Breast epithelium (tissue), 4 donors: ENCODE measurements around the gene PCDHB6. TPM values are rescaled to one million over a fixed set of nuclear protein-coding genes. Genes with fewer than 3 reads are reported as not detected.
"Not testable (repeated sequence)": the region's sequence is repeated elsewhere in the genome, so short reads cannot be mapped to it uniquely, and the experiment has no call there.

Source experiments
- DNase-seq, 2 donors: peaks; one replicate each; pipeline ENCODE4 v3.0.0-alpha.2; 2019; ENCODE audit warnings: low spot score in 2 of 2
- H3K27ac ChIP-seq, 2 donors: fragments of 200-600 bp; sonication (generic) in 1 of 2; one replicate each; pipeline ENCODE4 v1.5.1; 2016 to 2019; ENCODE audit warnings: mild to moderate bottlenecking in 1 of 2
- H3K27me3 ChIP-seq, 2 donors: fragments of 200-600 bp; sonication (generic) in 1 of 2; one replicate each; pipeline versions ENCODE4 v1.5.1 to v1.6.0; 2017 to 2019; ENCODE audit warnings: control low read depth in 1 of 2, mild to moderate bottlenecking in 1 of 2
- H3K36me3 ChIP-seq: fragments of 200-600 bp; one replicate; pipeline ENCODE4 v1.5.1; 2019
- H3K4me1 ChIP-seq, 2 donors: fragments of 200-600 bp; sonication (generic); one replicate each; pipeline ENCODE4 v1.5.1; 2016 to 2019; ENCODE audit warnings: control low read depth in 1 of 2
- H3K4me3 ChIP-seq, 3 donors: fragments of 200-600 bp; sonication (generic); 1 replicate in 2 of 3; 2 replicates in 1 of 3; pipeline ENCODE4 v1.5.1; 2016 to 2019; ENCODE audit warnings: mild to moderate bottlenecking in 3 of 3, moderate library complexity in 2 of 3
- H3K9me3 ChIP-seq, 2 donors: fragments of 200-600 bp; sonication (generic) in 1 of 2; one replicate each; pipeline ENCODE4 v1.5.1; 2016 to 2019; ENCODE audit warnings: control low read depth in 1 of 2
- POLR2A ChIP-seq: fragments of 450-650 bp; IDR thresholded peaks from one replicate; pipeline ENCODE4 v1.6.1; 2016; ENCODE audit warnings: antibody characterized with exemption, mild to moderate bottlenecking, moderate library complexity
- POLR2AphosphoS5 ChIP-seq, 3 donors: sonication (generic); formaldehyde crosslinking; IDR thresholded peaks; one replicate each; pipeline ENCODE4 v1.6.1; 2017; ENCODE audit warnings: antibody characterized with exemption in 3 of 3
- intact Hi-C: fragments of 100-400 bp; cut with DNase I; formaldehyde crosslinking; loops from one replicate; pipeline ENCODE4 v1.15.1; 2023; ENCODE audit warnings: low total_unique reads
- total RNA-seq, 3 donors: library from RNA; depleted of rRNA; stranded (reverse); fragments of >200 nt; gene quantifications; one replicate each; pipeline ENCODE4 v1.1.0, GENCODE V29; 2016
- TF ChIP-seq, protein P1 (sequence below), 3 donors: fragments of 450-650 bp; IDR thresholded peaks; one replicate each; pipeline ENCODE4 v1.5.1; 2016 to 2017; ENCODE audit warnings: antibody characterized with exemption in 3 of 3, mild to moderate bottlenecking in 3 of 3, moderate library complexity in 3 of 3

PCDHB6 gene
- total RNA-seq, 3 donors from 2014 or later: 1.4 to 3.6 (median 2.2) TPM

DNA sequence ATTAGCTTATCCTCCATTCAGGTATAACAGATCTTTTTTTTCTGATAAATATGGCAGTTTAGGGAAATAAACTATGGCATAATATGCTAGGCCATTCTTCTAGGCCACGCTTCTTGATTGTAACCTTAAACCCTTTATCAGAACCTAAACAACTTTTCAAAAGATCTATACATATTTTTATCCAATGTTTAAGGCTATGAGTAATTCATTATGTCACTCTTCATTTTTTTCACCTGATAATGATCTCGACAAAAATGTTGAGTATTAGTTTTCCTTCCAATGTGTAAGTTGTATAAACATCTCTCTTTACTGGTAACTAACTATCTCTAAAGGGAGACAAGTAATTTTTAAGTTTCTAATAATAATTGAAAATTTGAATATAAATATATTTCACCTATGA, 30.6 kb upstream of the PCDHB6 start:
- Histone ChIP-seq H3K27me3 (no peaks in the 10 kb centered on the region), H3K36me3 (no peaks in the 10 kb centered on the region), H3K4me1 (no peaks in the 10 kb centered on the region), H3K4me3 (no peak overlapping the region), H3K27ac (no peak overlapping the region), H3K9me3 (peaks cover 31 to 59% of the 10 kb centered on the region in 2 donors)
- intact Hi-C loops: no loop called here
- TF ChIP-seq POLR2A (no peak), POLR2AphosphoS5 (IDR thresholded peaks at IDR 0.05) (no peak)
- TF ChIP-seq, protein P1, sequence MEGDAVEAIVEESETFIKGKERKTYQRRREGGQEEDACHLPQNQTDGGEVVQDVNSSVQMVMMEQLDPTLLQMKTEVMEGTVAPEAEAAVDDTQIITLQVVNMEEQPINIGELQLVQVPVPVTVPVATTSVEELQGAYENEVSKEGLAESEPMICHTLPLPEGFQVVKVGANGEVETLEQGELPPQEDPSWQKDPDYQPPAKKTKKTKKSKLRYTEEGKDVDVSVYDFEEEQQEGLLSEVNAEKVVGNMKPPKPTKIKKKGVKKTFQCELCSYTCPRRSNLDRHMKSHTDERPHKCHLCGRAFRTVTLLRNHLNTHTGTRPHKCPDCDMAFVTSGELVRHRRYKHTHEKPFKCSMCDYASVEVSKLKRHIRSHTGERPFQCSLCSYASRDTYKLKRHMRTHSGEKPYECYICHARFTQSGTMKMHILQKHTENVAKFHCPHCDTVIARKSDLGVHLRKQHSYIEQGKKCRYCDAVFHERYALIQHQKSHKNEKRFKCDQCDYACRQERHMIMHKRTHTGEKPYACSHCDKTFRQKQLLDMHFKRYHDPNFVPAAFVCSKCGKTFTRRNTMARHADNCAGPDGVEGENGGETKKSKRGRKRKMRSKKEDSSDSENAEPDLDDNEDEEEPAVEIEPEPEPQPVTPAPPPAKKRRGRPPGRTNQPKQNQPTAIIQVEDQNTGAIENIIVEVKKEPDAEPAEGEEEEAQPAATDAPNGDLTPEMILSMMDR (IDR thresholded peaks at IDR 0.05): no peak
- no peak for DNase-seq

DNA sequence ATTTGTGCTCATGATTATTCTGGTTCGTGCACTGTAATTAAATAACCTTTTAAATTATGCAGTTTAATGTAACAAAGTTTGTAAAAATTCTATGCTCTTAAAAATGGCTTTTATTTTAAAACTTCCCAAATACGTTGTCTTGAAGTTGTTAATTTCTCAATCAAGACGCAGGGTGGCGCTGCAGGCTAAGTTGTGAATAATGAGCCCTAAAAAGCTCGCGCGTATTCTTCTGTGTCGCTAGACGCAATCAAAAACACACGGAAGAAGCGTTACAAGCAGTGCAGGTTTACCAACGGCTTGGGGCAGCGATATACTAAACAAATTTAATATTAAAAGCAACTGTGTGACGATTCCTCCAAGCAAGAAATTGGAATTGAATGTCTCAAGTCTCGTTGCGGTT, 28.3 kb upstream of the PCDHB6 start, which contains the start of gene PCDHB4:
Gene PCDHB4, plus strand, starts transcription at position 256 of the 400 bp plus-strand sequence. CDS start 181 bp downstream, outside the sequence.
- no peaks in the 10 kb centered on the region for H3K4me1 ChIP-seq
- DNase-seq: no peak
- peak within 1 kb of the TSS in 1 of 2 donors; percentile 58 for H3K27ac ChIP-seq
- H3K27me3 ChIP-seq: no peaks in the 10 kb centered on the region
- intact Hi-C loops: no loop called here
- peaks cover 37 to 55% of the 10 kb centered on the region in 2 donors for H3K9me3 ChIP-seq
- H3K36me3 ChIP-seq: no peaks in the 10 kb centered on the region
- peak within 1 kb of the TSS; percentile 37 to 51 (median 45) for H3K4me3 ChIP-seq
- TF ChIP-seq POLR2AphosphoS5 (IDR thresholded peaks at IDR 0.05): no peak
- no peak for TF ChIP-seq POLR2A
- TF ChIP-seq, protein P1 (IDR thresholded peaks at IDR 0.05): peak in 1 of 3 donors; percentile 26

- Histone ChIP-seq H3K4me1 (no peaks in the 10 kb centered on the region), H3K27me3 (no peaks in the 10 kb centered on the region), H3K9me3 (peaks cover 38 to 55% of the 10 kb centered on the region in 2 donors), H3K4me3 (peak overlapping the region; percentile 37 to 51 (median 45)), H3K36me3 (no peaks in the 10 kb centered on the region), H3K27ac (peak overlapping the region in 1 of 2 donors; percentile 58)
- intact Hi-C loops: no loop called here
- no peak for TF ChIP-seq POLR2A
- TF ChIP-seq POLR2AphosphoS5 (IDR thresholded peaks at IDR 0.05): no peak
- TF ChIP-seq, protein P1 (IDR thresholded peaks at IDR 0.05): no peak
- no peak for DNase-seq
Measured at GRCh38 chr5:141121985-141122384, 27.9 kb upstream of the PCDHB6 start.

DNA sequence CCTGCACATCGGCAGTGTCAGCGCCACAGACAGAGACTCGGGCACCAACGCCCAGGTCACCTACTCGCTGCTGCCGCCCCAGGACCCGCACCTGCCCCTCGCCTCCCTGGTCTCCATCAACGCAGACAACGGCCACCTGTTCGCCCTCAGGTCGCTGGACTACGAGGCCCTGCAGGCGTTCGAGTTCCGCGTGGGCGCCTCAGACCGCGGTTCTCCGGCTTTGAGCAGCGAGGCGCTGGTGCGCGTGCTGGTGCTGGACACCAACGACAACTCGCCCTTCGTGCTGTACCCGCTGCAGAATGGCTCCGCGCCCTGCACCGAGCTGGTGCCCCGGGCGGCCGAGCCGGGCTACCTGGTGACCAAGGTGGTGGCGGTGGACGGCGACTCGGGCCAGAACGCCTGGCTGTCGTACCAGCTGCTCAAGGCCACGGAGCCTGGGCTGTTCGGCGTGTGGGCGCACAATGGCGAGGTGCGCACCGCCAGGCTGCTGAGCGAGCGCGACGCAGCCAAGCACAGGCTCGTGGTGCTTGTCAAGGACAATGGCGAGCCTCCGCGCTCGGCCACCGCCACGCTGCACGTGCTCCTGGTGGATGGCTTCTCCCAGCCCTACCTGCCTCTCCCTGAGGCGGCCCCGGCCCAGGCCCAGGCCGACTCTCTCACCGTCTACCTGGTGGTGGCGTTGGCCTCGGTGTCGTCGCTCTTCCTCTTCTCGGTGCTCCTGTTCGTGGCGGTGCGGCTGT, 26.3 kb upstream of the PCDHB6 start:
- Histone ChIP-seq H3K9me3 (peaks cover 38 to 61% of the 10 kb centered on the region in 2 donors), H3K4me3 (peak overlapping the region in 2 of 3 donors; percentile 2 to 17)
- H3K4me1 ChIP-seq, H3K36me3 ChIP-seq, H3K27me3 ChIP-seq, H3K27ac ChIP-seq, intact Hi-C loops, DNase-seq: not testable (repeated sequence)

GRCh38 chr5:141127305-141127704, 22.6 kb upstream of the PCDHB6 start:
- no peak overlapping the region for H3K27ac ChIP-seq
- H3K27me3 ChIP-seq: no peaks in the 10 kb centered on the region
- DNase-seq: no peak
- intact Hi-C loops: no loop called here
- H3K4me3 ChIP-seq: no peak overlapping the region
- no peaks in the 10 kb centered on the region for H3K36me3 ChIP-seq
- H3K9me3 ChIP-seq: peaks cover 39 to 64% of the 10 kb centered on the region in 2 donors
- TF ChIP-seq, protein P1 (IDR thresholded peaks at IDR 0.05): no peak
- no peak for TF ChIP-seq POLR2AphosphoS5 (IDR thresholded peaks at IDR 0.05)
- no peak for TF ChIP-seq POLR2A
- H3K4me1 ChIP-seq: no peaks in the 10 kb centered on the region
